Measurements from ENCODE around the gene KIF26B. TPM values are rescaled to one million over a fixed set of nuclear protein-coding genes. Genes with fewer than 3 reads are reported as not detected.

KIF26B gene
- total and polyA plus RNA-seq, 10 of the 15 experiments (the other 5 are each of a cell fraction or from before 2014, with no cell fraction given): 0.35 to 11.6 (median 2.2) TPM

DNA sequence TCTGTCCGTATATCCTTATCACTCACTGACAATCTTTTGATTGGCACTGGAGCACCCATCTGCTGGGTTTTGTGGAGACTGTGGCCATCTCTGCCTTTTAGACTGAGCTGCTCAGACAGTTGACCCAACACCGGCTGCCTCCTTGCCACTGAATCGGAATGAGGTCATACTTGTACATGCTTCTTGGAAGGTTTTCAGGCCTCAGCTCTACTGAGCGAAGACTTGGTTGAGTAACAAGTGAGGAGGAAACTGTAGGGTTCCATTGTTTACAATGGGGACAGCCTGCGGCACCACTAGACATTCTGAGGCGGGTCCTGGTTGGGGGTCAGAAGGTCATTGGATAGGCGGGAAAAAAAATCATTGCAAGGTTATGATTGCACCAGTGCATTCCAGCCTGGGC is 320.3 kb downstream of the KIF26B start:
- DNase-seq (ENCODE audit: low read depth, low spot score) (no peak), ATAC-seq (no peak), FAIRE-seq (no peak)
- ChIA-PET POLR2A (no interaction called here), SMC1A (ENCODE audit: uncharacterized antibody, unreplicated experiment) (interaction anchor here (1.4 kb wide), 1 partner anchor 11 kb away, joined by 3 read pairs; no protein-coding TSS in a partner anchor), CTCF (no interaction called here), RAD21 (ENCODE audit: unreplicated experiment) (interaction anchor here (0.8 kb wide), 1 partner anchor 321 kb away, joined by 3 read pairs; no protein-coding TSS in a partner anchor)
- TF ChIP-seq NR2C2 (IDR thresholded peaks at IDR 0.05; ENCODE audit: borderline replicate concordance, control insufficient read depth, insufficient read length, low read depth): no peak
- no peak for TF ChIP-seq IRF4 (IDR thresholded peaks at IDR 0.05; ENCODE audit: low read depth, low read length)
- no peak for TF ChIP-seq CHD2 (IDR thresholded peaks at IDR 0.05; ENCODE audit: borderline replicate concordance, low read depth, low read length)
- TF ChIP-seq HCFC1 (IDR thresholded peaks at IDR 0.05; ENCODE audit: low read length): no peak
- TF ChIP-seq ATF3 (IDR thresholded peaks at IDR 0.05; ENCODE audit: borderline replicate concordance, extremely low read depth, low read depth, low read length): no peak
- no peak for TF ChIP-seq TAF1 (IDR thresholded peaks at IDR 0.05; ENCODE audit: borderline replicate concordance, low read depth, low read length)
- no peak for TF ChIP-seq CHD4 (IDR thresholded peaks at IDR 0.05)
- no peak for TF ChIP-seq MEF2B (IDR thresholded peaks at IDR 0.05; ENCODE audit: partially characterized antibody, poor library complexity, severe bottlenecking)
- TF ChIP-seq SPI1 (IDR thresholded peaks at IDR 0.05; ENCODE audit: borderline replicate concordance, insufficient read depth, low read depth, low read length): no peak
- TF ChIP-seq, protein P1, sequence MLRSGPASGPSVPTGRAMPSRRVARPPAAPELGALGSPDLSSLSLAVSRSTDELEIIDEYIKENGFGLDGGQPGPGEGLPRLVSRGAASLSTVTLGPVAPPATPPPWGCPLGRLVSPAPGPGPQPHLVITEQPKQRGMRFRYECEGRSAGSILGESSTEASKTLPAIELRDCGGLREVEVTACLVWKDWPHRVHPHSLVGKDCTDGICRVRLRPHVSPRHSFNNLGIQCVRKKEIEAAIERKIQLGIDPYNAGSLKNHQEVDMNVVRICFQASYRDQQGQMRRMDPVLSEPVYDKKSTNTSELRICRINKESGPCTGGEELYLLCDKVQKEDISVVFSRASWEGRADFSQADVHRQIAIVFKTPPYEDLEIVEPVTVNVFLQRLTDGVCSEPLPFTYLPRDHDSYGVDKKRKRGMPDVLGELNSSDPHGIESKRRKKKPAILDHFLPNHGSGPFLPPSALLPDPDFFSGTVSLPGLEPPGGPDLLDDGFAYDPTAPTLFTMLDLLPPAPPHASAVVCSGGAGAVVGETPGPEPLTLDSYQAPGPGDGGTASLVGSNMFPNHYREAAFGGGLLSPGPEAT (IDR thresholded peaks at IDR 0.05; ENCODE audit: low read depth): no peak
- TF ChIP-seq, protein P2, sequence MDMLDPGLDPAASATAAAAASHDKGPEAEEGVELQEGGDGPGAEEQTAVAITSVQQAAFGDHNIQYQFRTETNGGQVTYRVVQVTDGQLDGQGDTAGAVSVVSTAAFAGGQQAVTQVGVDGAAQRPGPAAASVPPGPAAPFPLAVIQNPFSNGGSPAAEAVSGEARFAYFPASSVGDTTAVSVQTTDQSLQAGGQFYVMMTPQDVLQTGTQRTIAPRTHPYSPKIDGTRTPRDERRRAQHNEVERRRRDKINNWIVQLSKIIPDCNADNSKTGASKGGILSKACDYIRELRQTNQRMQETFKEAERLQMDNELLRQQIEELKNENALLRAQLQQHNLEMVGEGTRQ (IDR thresholded peaks at IDR 0.05; ENCODE audit: borderline replicate concordance, low read depth, low read length): no peak
- Histone ChIP-seq H3K27ac (ENCODE audit: control insufficient read depth, insufficient read depth) (no peak overlapping the region), H3K4me2 (ENCODE audit: control insufficient read depth, insufficient read depth) (no peak overlapping the region), H3K36me3 (ENCODE audit: control insufficient read depth in 2 of 2, insufficient read depth in 2 of 2, low read length in 1 of 2) (no peaks in the 10 kb centered on the region), H3K27me3 (replicated peaks in 1 of 2; ENCODE audit: control insufficient read depth in 2 of 2, insufficient read depth in 2 of 2, low read length in 1 of 2) (no peaks in the 10 kb centered on the region), H3K79me2 (ENCODE audit: control insufficient read depth, insufficient read depth, low read length) (no peaks in the 10 kb centered on the region), H3K4me1 (ENCODE audit: control insufficient read depth, insufficient read depth, low read length) (no peaks in the 10 kb centered on the region), H3K4me3 (no peak overlapping the region), H2AFZ (ENCODE audit: control insufficient read depth, low read depth, low read length) (no peak overlapping the region), H3K9ac (ENCODE audit: control insufficient read depth, insufficient read depth, low read length) (no peak overlapping the region), H4K20me1 (ENCODE audit: control insufficient read depth, insufficient read depth) (no peaks in the 10 kb centered on the region), H3K9me3 (replicated peaks; ENCODE audit: control insufficient read depth, insufficient read depth, low read length) (no peaks in the 10 kb centered on the region)
- intact Hi-C loops (cut with micrococcal nuclease; ENCODE audit: unreplicated experiment): no loop called here
- WGBS (ENCODE audit: insufficient coverage, insufficient replicate concordance, low lambda C conversion rate, missing lambda C conversion rate): 75% methylated on average over 7 of the region's 7 CpGs
- BruUV-seq (replicated peaks): no TSS peak
- in situ Hi-C loops (cut with MboI): no loop called here
